GM12875 (cell line): ENCODE data around the gene NFKBIA.

Experiments
- H3K4me3 ChIP-seq: one replicate; pipeline ENCODE4 v1.5.1; 2011; ENCODE audit warnings: low read depth, low read length, control low read depth
- TF ChIP-seq, protein P1 (sequence below): IDR thresholded peaks from 2 replicates; pipeline ENCODE4 v1.5.1; 2011; ENCODE audit warnings: low read depth, mild to moderate bottlenecking, control low read depth, inconsistent platforms, low read length, moderate library complexity, borderline replicate concordance; ENCODE audit not compliant: insufficient read depth

Gene NFKBIA

GRCh38 chr14:35433826-35434225, 29.3 kb upstream of the NFKBIA start:
- H3K4me3 ChIP-seq, result no peak overlapping the region
- TF ChIP-seq, protein P1, sequence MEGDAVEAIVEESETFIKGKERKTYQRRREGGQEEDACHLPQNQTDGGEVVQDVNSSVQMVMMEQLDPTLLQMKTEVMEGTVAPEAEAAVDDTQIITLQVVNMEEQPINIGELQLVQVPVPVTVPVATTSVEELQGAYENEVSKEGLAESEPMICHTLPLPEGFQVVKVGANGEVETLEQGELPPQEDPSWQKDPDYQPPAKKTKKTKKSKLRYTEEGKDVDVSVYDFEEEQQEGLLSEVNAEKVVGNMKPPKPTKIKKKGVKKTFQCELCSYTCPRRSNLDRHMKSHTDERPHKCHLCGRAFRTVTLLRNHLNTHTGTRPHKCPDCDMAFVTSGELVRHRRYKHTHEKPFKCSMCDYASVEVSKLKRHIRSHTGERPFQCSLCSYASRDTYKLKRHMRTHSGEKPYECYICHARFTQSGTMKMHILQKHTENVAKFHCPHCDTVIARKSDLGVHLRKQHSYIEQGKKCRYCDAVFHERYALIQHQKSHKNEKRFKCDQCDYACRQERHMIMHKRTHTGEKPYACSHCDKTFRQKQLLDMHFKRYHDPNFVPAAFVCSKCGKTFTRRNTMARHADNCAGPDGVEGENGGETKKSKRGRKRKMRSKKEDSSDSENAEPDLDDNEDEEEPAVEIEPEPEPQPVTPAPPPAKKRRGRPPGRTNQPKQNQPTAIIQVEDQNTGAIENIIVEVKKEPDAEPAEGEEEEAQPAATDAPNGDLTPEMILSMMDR, result no peak

DNA sequence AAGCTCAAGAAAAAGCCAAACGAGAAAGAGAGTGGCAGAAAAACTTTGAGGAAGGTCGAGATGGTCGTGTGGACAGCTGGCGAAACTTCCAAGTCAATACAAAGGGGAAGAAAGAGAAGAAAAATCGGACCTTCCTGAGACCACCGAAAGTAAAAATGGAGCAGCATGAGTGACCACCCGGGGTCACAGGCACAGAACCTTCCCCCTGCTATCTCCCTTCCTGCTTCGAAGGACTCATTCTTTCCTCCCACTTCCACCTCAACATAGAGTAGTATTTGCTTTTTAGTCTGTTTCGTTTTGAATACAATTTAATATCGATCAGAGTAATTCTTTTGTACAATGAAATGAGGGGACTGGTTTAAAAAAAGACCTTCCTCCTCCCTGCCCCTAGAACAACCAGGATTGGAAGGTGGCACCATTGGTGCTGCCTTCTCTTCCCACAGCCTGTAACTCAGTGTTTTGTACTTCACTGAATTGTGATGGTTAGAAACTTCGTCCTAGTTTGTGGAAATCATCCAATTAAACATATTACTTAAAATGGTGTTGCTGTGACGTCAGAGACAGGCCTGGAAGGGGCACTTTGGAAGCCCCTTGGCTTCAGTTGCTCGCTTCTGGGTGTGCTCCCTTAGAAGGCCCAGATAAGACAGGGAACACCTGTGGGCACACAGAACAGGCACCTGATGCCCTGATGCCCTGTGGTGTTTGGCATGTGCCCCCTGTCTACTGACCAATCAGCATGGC, 26.1 kb upstream of the NFKBIA start:
- no peak overlapping the region for H3K4me3 ChIP-seq

DNA sequence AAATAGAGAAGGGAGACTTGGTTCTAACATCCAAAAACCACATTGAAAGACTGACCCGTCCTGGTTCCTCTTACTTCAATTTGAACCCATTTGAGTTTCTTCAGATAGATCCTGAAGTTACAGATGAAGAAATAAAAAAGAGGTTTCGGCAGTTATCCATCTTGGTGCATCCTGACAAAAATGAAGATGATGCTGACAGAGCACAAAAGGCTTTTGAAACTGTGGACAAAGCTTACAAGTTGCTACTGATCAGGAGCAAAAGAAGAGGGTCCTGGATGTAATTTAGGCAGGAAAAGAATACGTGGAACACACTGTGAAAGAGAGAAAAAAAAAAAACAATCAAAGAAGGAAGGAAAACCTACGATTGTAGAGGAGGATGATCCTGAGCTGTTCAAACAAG, 25.4 kb upstream of the NFKBIA start:
- TF ChIP-seq, protein P1, result no peak
- H3K4me3 ChIP-seq, result no peak overlapping the region

More for the DNA sequence above, 26.1 kb upstream of the NFKBIA start:
- TF ChIP-seq, protein P1, result no peak

- TF ChIP-seq, protein P1, result no peak
Observed at GRCh38 chr14:35425850-35426249, 21.3 kb upstream of the NFKBIA start.

DNA sequence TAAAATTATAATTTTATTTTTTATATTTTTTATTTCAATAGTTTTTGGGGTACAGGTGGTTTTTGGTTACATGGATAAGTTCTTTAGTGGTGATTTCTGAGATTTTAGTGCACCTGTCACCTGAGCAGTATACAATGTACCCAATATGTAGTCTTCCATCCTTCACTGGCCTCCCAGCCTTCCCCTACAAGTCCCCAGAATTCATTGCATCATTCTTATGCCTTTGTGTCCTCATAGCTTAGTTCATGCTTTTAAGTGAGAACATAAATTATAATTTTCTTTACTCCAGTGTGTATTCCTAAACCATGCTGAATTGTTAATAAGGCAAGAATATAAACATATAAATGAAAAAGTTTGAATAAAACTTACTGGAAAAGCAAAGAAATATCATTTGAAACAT, 19.1 kb upstream of the NFKBIA start:
- TF ChIP-seq, protein P1, result no peak
- no peak overlapping the region for H3K4me3 ChIP-seq

More at GRCh38 chr14:35425850-35426249, 21.3 kb upstream of the NFKBIA start:
- H3K4me3 ChIP-seq, result no peak overlapping the region

DNA sequence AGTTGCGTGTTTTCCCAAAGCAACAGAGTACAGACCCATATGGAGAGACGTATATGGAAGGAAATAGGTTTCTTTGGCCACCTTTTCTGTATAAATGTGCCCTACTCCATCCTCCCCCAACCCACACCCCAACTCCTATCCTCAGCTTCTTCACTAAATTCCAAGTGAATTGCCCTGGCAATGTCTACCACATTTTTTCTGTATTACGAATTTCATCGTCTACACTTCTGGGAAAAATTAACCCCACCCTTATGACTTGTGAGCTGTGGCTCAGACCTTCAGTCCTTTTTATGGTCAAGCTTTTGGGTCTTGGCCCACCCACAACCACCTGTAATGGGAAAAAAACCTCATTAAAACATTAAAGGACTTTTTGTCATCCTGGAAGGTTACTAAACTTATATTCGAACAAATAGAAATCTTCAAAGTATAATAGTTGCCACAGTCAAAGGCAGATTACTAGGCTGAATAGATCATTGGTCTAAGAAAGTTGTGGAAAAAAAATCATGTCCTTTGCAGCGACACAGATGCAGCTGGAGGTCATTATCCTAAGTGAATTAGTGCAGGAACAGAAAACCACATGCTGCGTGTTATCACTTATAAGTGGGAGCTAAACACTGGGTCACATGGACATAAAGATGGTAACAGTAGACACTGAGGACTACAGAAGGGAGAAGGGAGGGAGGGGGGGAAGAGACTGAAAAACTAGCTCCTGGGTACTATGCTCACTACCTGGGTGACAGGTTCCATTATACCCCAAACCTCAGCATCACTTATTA, 15.7 kb upstream of the NFKBIA start:
- H3K4me3 ChIP-seq, result no peak overlapping the region
- TF ChIP-seq, protein P1, result no peak
